DOHH2 (cell line): ENCODE results near the gene PLEKHN1.

Source experiments
- H3F3A ChIP-seq: fragments of 200-600 bp; sonication (generic), shearing (Covaris generic); 2 replicates; pipeline ENCODE4 v1.6.0; 2016; ENCODE audit warnings: antibody characterized with exemption, mild to moderate bottlenecking; ENCODE audit not compliant: control insufficient read depth, insufficient read depth
- H3K27ac ChIP-seq: fragments of 200-600 bp; sonication (generic); 2 replicates; pipeline ENCODE4 v1.5.1; 2014; ENCODE audit warnings: low read depth, mild to moderate bottlenecking, low read length, moderate library complexity
- H3K27me3 ChIP-seq: fragments of 200-600 bp; sonication (generic); 2 replicates; pipeline ENCODE4 v1.6.1; 2014; ENCODE audit warnings: mild to moderate bottlenecking, low read length, mixed read lengths; ENCODE audit not compliant: control insufficient read depth
- H3K36me3 ChIP-seq: fragments of 200-600 bp; sonication (generic); 2 replicates; pipeline ENCODE4 v1.6.1; 2014; ENCODE audit warnings: mild to moderate bottlenecking, low read length, moderate library complexity, mixed read lengths; ENCODE audit not compliant: control insufficient read depth
- H3K4me1 ChIP-seq: fragments of 200-600 bp; sonication (generic); 2 replicates; pipeline ENCODE4 v1.6.1; 2014; ENCODE audit warnings: mild to moderate bottlenecking, low read length, mixed read lengths; ENCODE audit not compliant: control insufficient read depth
- H3K4me2 ChIP-seq: fragments of 200-600 bp; sonication (generic); 2 replicates; pipeline ENCODE4 v1.6.0; 2014; ENCODE audit warnings: mild to moderate bottlenecking, low read length, moderate library complexity
- H3K4me3 ChIP-seq: fragments of 200-600 bp; sonication (generic); 2 replicates; pipeline ENCODE4 v1.5.1; 2014; ENCODE audit warnings: mild to moderate bottlenecking, low read length, mixed read lengths
- H3K79me2 ChIP-seq: fragments of 200-600 bp; sonication (generic); 2 replicates; pipeline ENCODE4 v1.6.1; 2014; ENCODE audit warnings: mild to moderate bottlenecking, low read length, mixed read lengths; ENCODE audit not compliant: control insufficient read depth
- H3K9me2 ChIP-seq: fragments of 200-600 bp; sonication (generic); replicated peaks from 2 replicates; pipeline ENCODE4 v1.6.1; 2014; ENCODE audit warnings: mild to moderate bottlenecking, low read length, mixed read lengths; ENCODE audit not compliant: control insufficient read depth
- H3K9me3 ChIP-seq: fragments of 200-600 bp; sonication (generic); 2 replicates; pipeline ENCODE4 v1.6.1; 2014; ENCODE audit warnings: antibody characterized with exemption, low read length, mixed read lengths; ENCODE audit not compliant: control insufficient read depth, insufficient read depth
- H4K20me1 ChIP-seq: fragments of 200-600 bp; sonication (generic); 2 replicates; pipeline ENCODE4 v1.6.0; 2014; ENCODE audit warnings: low read depth, mild to moderate bottlenecking, antibody characterized with exemption, low read length, moderate library complexity; ENCODE audit not compliant: control insufficient read depth, insufficient read depth
- EZH2phosphoT487 ChIP-seq: fragments of 200-600 bp; sonication (generic); IDR thresholded peaks from 2 replicates; pipeline ENCODE4 v1.6.1; 2017; ENCODE audit warnings: borderline replicate concordance, mild to moderate bottlenecking, antibody characterized with exemption, low read length, moderate library complexity, mixed read lengths
- TF ChIP-seq, protein P1 (sequence below): fragments of 200-600 bp; sonication (generic); IDR thresholded peaks from one replicate; pipeline ENCODE4 v1.5.1; 2014; ENCODE audit warnings: antibody characterized with exemption, mild to moderate bottlenecking, low read depth, low read length; ENCODE audit not compliant: poor library complexity, severe bottlenecking

The PLEKHN1 gene

DNA sequence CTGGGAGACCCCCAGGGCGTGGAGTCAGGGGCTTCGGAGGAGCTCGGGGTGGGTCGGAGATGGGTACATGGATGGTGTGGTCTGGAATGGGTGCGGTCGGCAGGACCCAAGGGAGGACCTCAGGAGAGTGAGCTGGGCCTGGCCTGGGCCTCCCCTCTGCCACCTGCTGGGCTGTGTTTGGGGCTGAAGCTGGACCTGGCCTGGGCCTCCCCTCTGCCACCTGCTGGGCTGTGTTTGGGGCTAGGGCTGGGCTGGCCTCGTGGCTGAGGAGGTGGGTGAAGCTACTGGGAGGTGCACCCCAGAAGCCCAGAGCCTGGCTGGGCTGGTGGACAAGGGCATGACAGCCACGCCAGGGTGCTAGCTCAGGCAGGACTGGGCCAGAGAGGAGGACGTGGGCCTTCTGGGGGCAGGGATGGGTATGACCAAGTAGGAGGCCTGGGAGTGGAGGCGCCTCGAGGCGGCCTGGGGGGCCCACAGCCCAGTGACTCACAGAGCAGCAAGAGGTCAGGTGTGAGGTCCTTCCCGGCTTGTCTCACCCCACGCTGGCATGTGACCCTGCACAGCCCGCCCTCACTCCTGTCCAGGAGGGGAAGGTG lies 28.1 kb upstream of the PLEKHN1 start:
- H3K79me2 ChIP-seq: no peaks in the 10 kb centered on the region
- no peak overlapping the region for H3K4me2 ChIP-seq
- TF ChIP-seq EZH2phosphoT487: no peak
- TF ChIP-seq, protein P1, sequence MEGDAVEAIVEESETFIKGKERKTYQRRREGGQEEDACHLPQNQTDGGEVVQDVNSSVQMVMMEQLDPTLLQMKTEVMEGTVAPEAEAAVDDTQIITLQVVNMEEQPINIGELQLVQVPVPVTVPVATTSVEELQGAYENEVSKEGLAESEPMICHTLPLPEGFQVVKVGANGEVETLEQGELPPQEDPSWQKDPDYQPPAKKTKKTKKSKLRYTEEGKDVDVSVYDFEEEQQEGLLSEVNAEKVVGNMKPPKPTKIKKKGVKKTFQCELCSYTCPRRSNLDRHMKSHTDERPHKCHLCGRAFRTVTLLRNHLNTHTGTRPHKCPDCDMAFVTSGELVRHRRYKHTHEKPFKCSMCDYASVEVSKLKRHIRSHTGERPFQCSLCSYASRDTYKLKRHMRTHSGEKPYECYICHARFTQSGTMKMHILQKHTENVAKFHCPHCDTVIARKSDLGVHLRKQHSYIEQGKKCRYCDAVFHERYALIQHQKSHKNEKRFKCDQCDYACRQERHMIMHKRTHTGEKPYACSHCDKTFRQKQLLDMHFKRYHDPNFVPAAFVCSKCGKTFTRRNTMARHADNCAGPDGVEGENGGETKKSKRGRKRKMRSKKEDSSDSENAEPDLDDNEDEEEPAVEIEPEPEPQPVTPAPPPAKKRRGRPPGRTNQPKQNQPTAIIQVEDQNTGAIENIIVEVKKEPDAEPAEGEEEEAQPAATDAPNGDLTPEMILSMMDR: no peak
- H3K9me3 ChIP-seq: no peaks in the 10 kb centered on the region
- H3K4me3 ChIP-seq: no peak overlapping the region
- H4K20me1 ChIP-seq: peaks cover 9% of the 10 kb centered on the region
- H3K36me3 ChIP-seq: no peaks in the 10 kb centered on the region
- no peaks in the 10 kb centered on the region for H3F3A ChIP-seq
- peaks cover 49% of the 10 kb centered on the region for H3K27me3 ChIP-seq
- no peak overlapping the region for H3K27ac ChIP-seq
- peaks cover 20% of the 10 kb centered on the region for H3K4me1 ChIP-seq
- no peaks in the 10 kb centered on the region for H3K9me2 ChIP-seq

DNA sequence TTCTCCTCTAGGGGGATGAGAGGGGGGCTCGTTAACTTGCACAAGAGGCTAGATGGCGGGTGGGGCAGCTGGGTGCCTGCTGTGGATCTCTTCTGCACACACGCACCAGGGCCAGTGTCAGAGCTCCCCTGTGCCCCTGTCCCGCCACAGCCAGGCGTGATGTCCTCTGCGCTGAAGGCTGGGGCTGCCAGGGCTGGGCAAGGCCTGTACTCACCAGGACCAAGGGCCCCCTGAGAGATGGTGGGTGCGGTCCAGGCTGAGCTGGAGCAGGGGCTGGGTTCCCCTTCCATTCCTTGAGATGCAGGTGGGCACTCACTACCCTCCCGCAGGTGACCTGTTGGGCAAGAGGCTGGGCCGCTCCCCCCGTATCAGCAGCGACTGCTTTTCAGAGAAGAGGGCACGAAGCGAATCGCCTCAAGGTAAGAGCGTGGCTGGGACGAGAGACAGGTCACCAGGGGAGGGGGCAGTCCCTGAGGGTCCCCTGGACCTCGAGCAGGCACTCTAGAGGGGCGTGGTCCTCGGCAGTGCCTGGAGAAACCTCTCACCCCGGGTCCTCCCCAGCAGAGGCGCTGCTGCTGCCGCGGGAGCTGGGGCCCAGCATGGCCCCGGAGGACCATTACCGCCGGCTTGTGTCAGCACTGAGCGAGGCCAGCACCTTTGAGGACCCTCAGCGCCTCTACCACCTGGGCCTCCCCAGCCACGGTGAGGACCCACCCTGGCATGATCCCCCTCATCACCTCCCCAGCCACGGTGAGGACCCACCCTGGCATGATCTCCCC lies 27.4 kb upstream of the PLEKHN1 start:
- no peak overlapping the region for H3K4me2 ChIP-seq
- no peaks in the 10 kb centered on the region for H3F3A ChIP-seq
- H3K27ac ChIP-seq: no peak overlapping the region
- peaks cover 49% of the 10 kb centered on the region for H3K27me3 ChIP-seq
- peaks cover 9% of the 10 kb centered on the region for H4K20me1 ChIP-seq
- no peaks in the 10 kb centered on the region for H3K9me3 ChIP-seq
- H3K9me2 ChIP-seq: no peaks in the 10 kb centered on the region
- H3K79me2 ChIP-seq: no peaks in the 10 kb centered on the region
- H3K4me3 ChIP-seq: no peak overlapping the region
- peaks cover 20% of the 10 kb centered on the region for H3K4me1 ChIP-seq
- H3K36me3 ChIP-seq: no peaks in the 10 kb centered on the region
- TF ChIP-seq, protein P1: no peak
- TF ChIP-seq EZH2phosphoT487: no peak

DNA sequence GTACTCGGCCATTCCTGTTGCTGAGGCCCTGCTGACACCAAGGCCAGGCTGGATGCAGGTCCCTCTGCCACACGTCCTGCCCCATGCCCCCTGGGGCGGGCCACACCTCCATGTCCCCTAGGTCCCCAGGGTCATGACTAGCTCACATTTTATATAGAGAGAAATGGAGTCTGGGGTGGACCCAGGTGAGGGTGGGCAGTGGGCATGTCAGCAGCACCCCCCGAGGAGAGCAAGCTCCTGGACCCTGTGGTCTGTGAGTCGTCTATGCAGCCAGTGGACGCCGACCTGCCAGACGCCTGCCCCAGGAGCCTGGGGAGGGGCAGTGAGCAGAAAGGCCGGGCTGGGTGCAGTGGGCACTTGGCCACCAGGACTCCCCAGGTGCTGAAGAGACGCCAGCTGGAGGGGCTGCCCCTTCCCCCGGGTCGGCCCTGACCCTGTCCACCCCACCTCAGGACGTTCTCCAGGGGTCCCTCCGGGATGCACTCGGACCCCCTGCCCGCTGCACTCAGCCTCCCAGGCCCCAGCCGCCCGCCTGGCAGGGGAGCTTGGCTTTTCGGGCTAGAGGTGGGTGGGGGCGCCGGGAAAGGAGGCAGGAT lies 26.7 kb upstream of the PLEKHN1 start:
- no peaks in the 10 kb centered on the region for H3K9me2 ChIP-seq
- H3K9me3 ChIP-seq: no peaks in the 10 kb centered on the region
- H3K36me3 ChIP-seq: no peaks in the 10 kb centered on the region; the same call in 1 of the 2 replicates
- no peak overlapping the region for H3K27ac ChIP-seq
- peaks cover 9% of the 10 kb centered on the region for H4K20me1 ChIP-seq
- TF ChIP-seq, protein P1: no peak
- 0 out of 2 replicates have a peak, but pooled peaks have one; percentile 47 for TF ChIP-seq EZH2phosphoT487
- peaks cover 49% of the 10 kb centered on the region for H3K27me3 ChIP-seq
- no peaks in the 10 kb centered on the region for H3K79me2 ChIP-seq
- no peak overlapping the region for H3K4me3 ChIP-seq
- H3K4me1 ChIP-seq: peaks cover 20% of the 10 kb centered on the region
- no peaks in the 10 kb centered on the region for H3F3A ChIP-seq
- no peak overlapping the region; the same call in 1 of the 2 replicates for H3K4me2 ChIP-seq
